Esophagus squamous epithelium (tissue), 4 donors: ENCODE data around the gene TFDP3.

Experiments used
- CTCF ChIP-seq, 6 experiments: fragments of 450-650 bp in 4 of 6; fragments of 200-600 bp in 2 of 6; sonication (generic) in 2 of 6; IDR thresholded peaks; one replicate each; pipeline ENCODE4 v1.5.1; 2016 to 2019; ENCODE audit warnings: antibody characterized with exemption in 6 of 6, mild to moderate bottlenecking in 4 of 6, moderate library complexity in 4 of 6
- POLR2A ChIP-seq, 4 donors: fragments of 450-650 bp; IDR thresholded peaks; one replicate each; pipeline ENCODE4 v1.6.1; 2017; ENCODE audit warnings: antibody characterized with exemption in 4 of 4, mild to moderate bottlenecking in 4 of 4, moderate library complexity in 3 of 4

GRCh38 chrX:133183806-133184205 is 34.3 kb downstream of the TFDP3 start:
- no peak for TF ChIP-seq CTCF (IDR thresholded peaks at IDR 0.05)
- TF ChIP-seq POLR2A (IDR thresholded peaks at IDR 0.05), result no peak
